Gastrocnemius medialis (tissue), 4 donors: ENCODE data around the gene PPP1R16B.

Source experiments
- CTCF ChIP-seq, 5 experiments: fragments of 450-650 bp in 3 of 5; fragments of 200-600 bp in 2 of 5; sonication (generic) in 2 of 5; IDR thresholded peaks in 4 of 5; conservative IDR thresholded peaks in 1 of 5; 1 replicate in 4 of 5; 2 replicates in 1 of 5; pipeline ENCODE4 v1.5.1; 2016 to 2019; ENCODE audit warnings: antibody characterized with exemption in 5 of 5, mild to moderate bottlenecking in 3 of 5, moderate library complexity in 3 of 5
- POLR2A ChIP-seq, 2 donors: fragments of 450-650 bp; IDR thresholded peaks; one replicate each; pipeline ENCODE4 v1.6.1; 2017; ENCODE audit warnings: antibody characterized with exemption in 2 of 2, mild to moderate bottlenecking in 2 of 2, moderate library complexity in 2 of 2

GRCh38 chr20:38838326-38838725 is 32.8 kb downstream of the PPP1R16B start:
- TF ChIP-seq CTCF (IDR thresholded peaks at IDR 0.05 in 4 of 5, conservative IDR thresholded peaks at IDR 0.05 in 1 of 5) = no peak
- no peak for TF ChIP-seq POLR2A (IDR thresholded peaks at IDR 0.05)
